ENCODE results near the gene CENPM. TPM values are rescaled to one million over a fixed set of nuclear protein-coding genes. Genes with fewer than 3 reads are reported as not detected.

The CENPM gene
- total and polyA plus RNA-seq, 9 of the 15 experiments (the other 6 are each of a cell fraction or from before 2014, with no cell fraction given), result 11.3 to 67.7 (median 32.3) TPM

DNA sequence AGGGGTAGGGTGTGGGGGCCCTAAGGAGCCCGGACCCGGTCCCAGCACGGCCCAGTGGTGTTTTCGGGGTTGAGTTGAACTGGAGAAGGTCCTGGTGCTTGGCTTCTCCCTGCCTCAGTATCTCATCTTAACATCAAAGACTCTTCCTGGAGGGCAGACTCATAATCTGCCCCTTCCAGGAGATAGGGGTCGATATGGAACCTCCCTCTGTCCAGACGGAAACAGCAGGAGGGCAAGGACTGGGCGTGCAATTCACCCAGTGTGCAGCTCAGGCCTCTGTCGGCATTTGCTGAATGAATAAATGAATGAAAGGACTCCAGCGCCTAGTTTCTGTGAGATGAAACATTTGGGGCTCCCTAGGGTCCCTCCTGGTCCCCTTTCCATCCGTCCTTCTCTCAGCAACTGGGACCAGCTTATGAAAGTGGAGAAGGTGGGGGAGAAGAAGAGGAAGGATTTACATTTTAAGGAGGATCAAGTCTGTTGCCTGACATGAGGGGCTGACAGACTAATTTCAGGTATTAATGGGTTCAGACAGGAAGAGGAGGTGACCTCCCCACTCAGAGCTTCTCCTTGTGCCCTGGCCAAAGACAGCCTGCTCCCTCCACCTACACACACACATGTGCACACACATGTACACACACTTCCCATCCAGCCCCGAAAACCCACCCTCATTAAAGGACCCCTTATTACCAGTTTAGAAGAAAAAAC lies 31.0 kb downstream of the CENPM start:
- no peak for DNase-seq (ENCODE audit: extremely low read depth in 1 of 4, low spot score in 3 of 4)
- no peaks in the 10 kb centered on the region for H3K9me1 ChIP-seq (ENCODE audit: control insufficient read depth, insufficient read depth, low read length)
- no peaks in the 10 kb centered on the region for H3K9me3 ChIP-seq (replicated peaks; ENCODE audit: control insufficient read depth, insufficient read depth, low read depth, low read length)
- H3K4me2 ChIP-seq (ENCODE audit: insufficient read depth, low read length), result no peak overlapping the region
- ATAC-seq, result no peak
- peak; percentile 65 for FAIRE-seq
- H3K27me3 ChIP-seq (ENCODE audit: control insufficient read depth in 2 of 2, insufficient read depth in 2 of 2, low read length in 2 of 2), result 0 out of 5 replicates have a peak, but pooled peaks cover 0 to 4% of the 10 kb centered on the region in 2 experiments
- POLR2A ChIA-PET, result no interaction called here
- CTCF ChIA-PET (ENCODE audit: low intra/inter-chr PET ratio), result no interaction called here
- no peak overlapping the region for H2AFZ ChIP-seq (ENCODE audit: low read depth, low read length)
- TF ChIP-seq, protein P1, sequence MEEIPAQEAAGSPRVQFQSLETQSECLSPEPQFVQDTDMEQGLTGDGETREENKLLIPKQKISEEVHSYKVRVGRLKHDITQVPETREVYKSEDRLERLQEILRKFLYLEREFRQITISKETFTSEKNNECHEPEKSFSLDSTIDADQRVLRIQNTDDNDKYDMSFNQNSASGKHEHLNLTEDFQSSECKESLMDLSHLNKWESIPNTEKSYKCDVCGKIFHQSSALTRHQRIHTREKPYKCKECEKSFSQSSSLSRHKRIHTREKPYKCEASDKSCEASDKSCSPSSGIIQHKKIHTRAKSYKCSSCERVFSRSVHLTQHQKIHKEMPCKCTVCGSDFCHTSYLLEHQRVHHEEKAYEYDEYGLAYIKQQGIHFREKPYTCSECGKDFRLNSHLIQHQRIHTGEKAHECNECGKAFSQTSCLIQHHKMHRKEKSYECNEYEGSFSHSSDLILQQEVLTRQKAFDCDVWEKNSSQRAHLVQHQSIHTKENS (CRISPR knock-in tag; IDR thresholded peaks at IDR 0.05), result no peak
- TF ChIP-seq, protein P2, sequence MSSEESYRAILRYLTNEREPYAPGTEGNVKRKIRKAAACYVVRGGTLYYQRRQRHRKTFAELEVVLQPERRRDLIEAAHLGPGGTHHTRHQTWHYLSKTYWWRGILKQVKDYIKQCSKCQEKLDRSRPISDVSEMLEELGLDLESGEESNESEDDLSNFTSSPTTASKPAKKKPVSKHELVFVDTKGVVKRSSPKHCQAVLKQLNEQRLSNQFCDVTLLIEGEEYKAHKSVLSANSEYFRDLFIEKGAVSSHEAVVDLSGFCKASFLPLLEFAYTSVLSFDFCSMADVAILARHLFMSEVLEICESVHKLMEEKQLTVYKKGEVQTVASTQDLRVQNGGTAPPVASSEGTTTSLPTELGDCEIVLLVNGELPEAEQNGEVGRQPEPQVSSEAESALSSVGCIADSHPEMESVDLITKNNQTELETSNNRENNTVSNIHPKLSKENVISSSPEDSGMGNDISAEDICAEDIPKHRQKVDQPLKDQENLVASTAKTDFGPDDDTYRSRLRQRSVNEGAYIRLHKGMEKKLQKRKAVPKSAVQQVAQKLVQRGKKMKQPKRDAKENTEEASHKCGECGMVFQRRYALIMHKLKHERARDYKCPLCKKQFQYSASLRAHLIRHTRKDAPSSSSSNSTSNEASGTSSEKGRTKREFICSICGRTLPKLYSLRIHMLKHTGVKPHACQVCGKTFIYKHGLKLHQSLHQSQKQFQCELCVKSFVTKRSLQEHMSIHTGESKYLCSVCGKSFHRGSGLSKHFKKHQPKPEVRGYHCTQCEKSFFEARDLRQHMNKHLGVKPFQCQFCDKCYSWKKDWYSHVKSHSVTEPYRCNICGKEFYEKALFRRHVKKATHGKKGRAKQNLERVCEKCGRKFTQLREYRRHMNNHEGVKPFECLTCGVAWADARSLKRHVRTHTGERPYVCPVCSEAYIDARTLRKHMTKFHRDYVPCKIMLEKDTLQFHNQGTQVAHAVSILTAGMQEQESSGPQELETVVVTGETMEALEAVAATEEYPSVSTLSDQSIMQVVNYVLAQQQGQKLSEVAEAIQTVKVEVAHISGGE (CRISPR knock-in tag; IDR thresholded peaks at IDR 0.05), result no peak
- TF ChIP-seq, protein P3, sequence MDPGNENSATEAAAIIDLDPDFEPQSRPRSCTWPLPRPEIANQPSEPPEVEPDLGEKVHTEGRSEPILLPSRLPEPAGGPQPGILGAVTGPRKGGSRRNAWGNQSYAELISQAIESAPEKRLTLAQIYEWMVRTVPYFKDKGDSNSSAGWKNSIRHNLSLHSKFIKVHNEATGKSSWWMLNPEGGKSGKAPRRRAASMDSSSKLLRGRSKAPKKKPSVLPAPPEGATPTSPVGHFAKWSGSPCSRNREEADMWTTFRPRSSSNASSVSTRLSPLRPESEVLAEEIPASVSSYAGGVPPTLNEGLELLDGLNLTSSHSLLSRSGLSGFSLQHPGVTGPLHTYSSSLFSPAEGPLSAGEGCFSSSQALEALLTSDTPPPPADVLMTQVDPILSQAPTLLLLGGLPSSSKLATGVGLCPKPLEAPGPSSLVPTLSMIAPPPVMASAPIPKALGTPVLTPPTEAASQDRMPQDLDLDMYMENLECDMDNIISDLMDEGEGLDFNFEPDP (CRISPR knock-in tag; IDR thresholded peaks at IDR 0.05), result no peak
- H3K36me3 ChIP-seq (ENCODE audit: control insufficient read depth, insufficient read depth, low read length), result no peaks in the 10 kb centered on the region
- no peaks in the 10 kb centered on the region for H3K79me2 ChIP-seq (ENCODE audit: control insufficient read depth, insufficient read depth, low read length)
- no peak overlapping the region for H3K9ac ChIP-seq (ENCODE audit: insufficient read depth in 1 of 2, low read depth in 2 of 2, low read length in 2 of 2)
- in situ Hi-C loops (cut with MboI), result no loop called here
- no peak overlapping the region for H3K27ac ChIP-seq (ENCODE audit: extremely low read depth, low read depth, low read length)
- intact Hi-C loops (cut with micrococcal nuclease), result no loop called here
- H3K4me1 ChIP-seq (replicated peaks in 1 of 2; ENCODE audit: control insufficient read depth in 2 of 2, insufficient read depth in 2 of 2, low read length in 2 of 2), result peaks cover 6 to 52% of the 10 kb centered on the region in 2 experiments; a peak in 3 of 5 replicates
- 21% methylated on average over 11 of the region's 11 CpGs for WGBS (ENCODE audit: insufficient coverage, low coverage, missing lambda C conversion rate)
- BruUV-seq (replicated peaks), result no TSS peak
- peaks cover 9% of the 10 kb centered on the region; the same call in 1 of the 2 replicates for H4K20me1 ChIP-seq (replicated peaks; ENCODE audit: control insufficient read depth, insufficient read depth, low read length)
- H3K4me3 ChIP-seq, result no peak overlapping the region

Measured in K562 (cell line).